ENCODE data around the gene WDR49. TPM values are rescaled to one million over a fixed set of nuclear protein-coding genes. Genes with fewer than 3 reads are reported as not detected.

The WDR49 gene
- total RNA-seq, 4 donors from 2014 or later = 0.26 to 0.52 TPM; not detected in 2

DNA sequence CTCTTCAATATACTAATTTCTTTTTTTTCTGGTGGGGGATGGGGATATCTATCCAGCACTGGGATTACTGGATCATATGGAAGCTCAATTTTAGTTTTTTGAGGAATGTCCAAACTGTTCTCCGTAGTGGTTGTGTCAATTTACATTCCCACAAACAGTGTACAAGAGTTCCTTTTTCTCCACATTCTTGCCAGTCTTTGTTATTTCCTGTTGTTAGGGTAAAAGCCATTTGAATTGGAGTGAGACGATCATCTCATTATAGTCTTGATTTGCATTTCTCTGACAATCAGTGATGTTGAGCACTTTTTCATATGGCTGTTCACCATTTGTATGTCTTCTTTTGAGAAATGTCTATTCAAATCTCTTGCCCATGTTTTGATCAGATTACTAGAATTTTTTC lies 12.8 kb upstream of the WDR49 start:
- intact Hi-C loops (cut with DNase I; ENCODE audit: low total_unique reads) = no loop called here
- 75 to 80% methylated on average over 2 of the region's 2 CpGs for WGBS, 2 donors
- no peak overlapping the region for H3K4me3 ChIP-seq (ENCODE audit: low read depth, poor library complexity, severe bottlenecking)
- no peak for DNase-seq (ENCODE audit: low spot score in 2 of 2)
- no peak for TF ChIP-seq CTCF (IDR thresholded peaks at IDR 0.05)
- no peak for TF ChIP-seq POLR2A (IDR thresholded peaks at IDR 0.05)

DNA sequence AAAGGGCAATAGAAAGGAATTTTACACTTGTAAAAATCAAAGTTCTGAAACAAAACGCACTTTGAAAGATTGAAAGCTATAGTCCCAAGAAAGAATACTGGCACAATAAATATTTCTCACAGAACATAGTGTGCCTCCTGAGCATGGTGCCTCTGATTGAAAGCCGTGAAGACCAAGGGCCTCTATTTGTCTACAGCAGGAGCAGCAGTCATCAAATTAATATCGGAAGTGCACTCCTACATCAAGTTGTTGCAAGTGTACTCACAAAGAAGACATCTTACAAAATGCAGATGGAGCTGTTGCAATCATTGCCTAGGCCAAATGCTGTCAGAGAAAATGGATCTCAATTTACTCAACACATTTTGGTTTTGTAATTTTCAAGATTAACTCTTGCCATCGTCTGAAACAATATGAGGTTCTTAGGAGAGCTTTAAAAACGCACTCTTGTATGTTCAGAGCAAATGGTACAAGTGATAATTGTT lies 9.2 kb upstream of the WDR49 start:
- WGBS, 2 donors = 84 to 91% methylated on average over 5 of the region's 5 CpGs
- intact Hi-C loops (cut with DNase I; ENCODE audit: low total_unique reads) = no loop called here

DNA sequence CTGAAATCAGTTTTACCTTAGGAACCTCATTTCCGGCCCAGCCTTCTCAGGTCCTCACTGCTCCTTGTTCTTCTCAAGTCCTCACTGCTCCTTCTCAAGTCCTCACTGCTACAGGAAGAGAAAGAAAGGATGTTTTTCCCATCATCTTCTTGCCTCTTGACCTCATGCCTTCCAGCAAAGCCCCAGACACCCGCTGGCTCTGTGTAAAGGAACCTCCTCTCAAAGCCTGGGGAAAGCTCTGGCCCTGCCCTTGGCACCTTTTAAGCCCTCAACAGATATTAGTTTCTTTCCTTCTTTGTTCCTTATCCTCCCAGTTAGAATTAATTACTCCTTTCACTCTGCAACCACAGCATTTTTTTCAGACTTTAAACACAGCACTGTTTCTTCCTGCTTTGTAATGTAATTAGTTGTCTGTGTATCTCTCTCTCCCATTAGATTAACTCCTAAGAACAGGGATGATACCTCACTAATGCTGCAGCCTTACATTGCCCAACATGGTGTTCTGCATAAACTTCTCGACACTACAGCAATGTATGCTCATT lies 4.0 kb upstream of the WDR49 start:
- H3K4me3 ChIP-seq (ENCODE audit: low read depth, poor library complexity, severe bottlenecking) = no peak overlapping the region
- DNase-seq (ENCODE audit: low spot score in 2 of 2) = no peak
- TF ChIP-seq POLR2A (IDR thresholded peaks at IDR 0.05) = no peak
- TF ChIP-seq CTCF (IDR thresholded peaks at IDR 0.05) = no peak
- WGBS, 2 donors = 67 to 77% methylated on average over 3 of the region's 3 CpGs
- intact Hi-C loops (cut with DNase I; ENCODE audit: low total_unique reads) = no loop called here

More for the DNA sequence above, 9.2 kb upstream of the WDR49 start:
- no peak for DNase-seq (ENCODE audit: low spot score in 2 of 2)
- no peak for TF ChIP-seq POLR2A (IDR thresholded peaks at IDR 0.05)
- TF ChIP-seq CTCF (IDR thresholded peaks at IDR 0.05) = no peak
- no peak overlapping the region for H3K4me3 ChIP-seq (ENCODE audit: low read depth, poor library complexity, severe bottlenecking)

GRCh38 chr3:167656821-167657220 lies 3.1 kb upstream of the WDR49 start:
- no peak for DNase-seq (ENCODE audit: low spot score in 2 of 2)
- whole genome bisulfite sequencing, 2 donors = 68 to 69% methylated on average over 1 of the region's 1 CpG
- TF ChIP-seq CTCF (IDR thresholded peaks at IDR 0.05) (no peak), POLR2A (IDR thresholded peaks at IDR 0.05) (no peak)
- intact Hi-C loops (cut with DNase I; ENCODE audit: low total_unique reads) = no loop called here
- H3K4me3 ChIP-seq (ENCODE audit: low read depth, poor library complexity, severe bottlenecking) = no peak overlapping the region

DNA sequence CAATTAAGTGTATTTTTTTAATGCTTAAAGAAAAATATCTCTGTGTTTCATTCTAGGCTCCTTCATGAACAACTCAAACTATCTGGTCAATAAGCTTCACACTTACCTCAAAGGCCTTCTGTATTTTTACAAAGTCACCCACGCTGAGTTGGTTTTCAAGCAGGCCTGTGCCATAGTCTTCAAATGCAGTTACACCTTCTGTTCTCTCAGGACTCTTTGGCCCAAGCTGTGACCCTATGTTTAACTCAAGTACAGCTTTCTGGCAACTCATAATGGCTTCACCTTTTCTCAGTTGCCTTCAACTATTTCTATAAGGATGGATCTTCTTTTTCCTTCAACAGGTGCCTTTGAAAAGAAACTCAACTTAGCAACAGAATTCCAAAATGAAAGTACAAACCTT lies 587 bp downstream of the WDR49 start:
- intact Hi-C loops (cut with DNase I; ENCODE audit: low total_unique reads) = no loop called here
- TF ChIP-seq POLR2A (IDR thresholded peaks at IDR 0.05) (no peak), CTCF (IDR thresholded peaks at IDR 0.05) (no peak)
- no peak overlapping the region for H3K4me3 ChIP-seq (ENCODE audit: low read depth, poor library complexity, severe bottlenecking)
- WGBS, 2 donors = 69 to 71% methylated on average over 1 of the region's 1 CpG
- DNase-seq (ENCODE audit: low spot score in 2 of 2) = no peak

DNA sequence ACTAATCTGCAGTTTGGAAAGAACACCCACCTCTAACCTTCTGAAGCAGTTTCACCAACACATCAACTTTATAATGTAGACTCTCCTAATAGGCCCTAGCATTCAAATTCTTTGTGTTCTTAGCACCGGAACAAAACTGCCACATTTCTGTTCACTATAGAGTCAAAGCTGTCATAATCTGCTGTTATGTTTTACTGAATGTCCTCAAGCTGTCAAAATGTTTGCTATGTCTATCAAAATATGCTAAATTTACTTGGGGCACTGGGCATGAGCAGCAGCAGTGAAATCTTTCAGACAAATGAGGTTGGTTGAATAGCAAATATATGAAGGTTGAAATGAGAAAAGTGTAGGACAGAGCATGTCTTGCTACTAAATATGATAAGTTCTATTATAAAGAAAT lies 1.9 kb downstream of the WDR49 start:
- 86 to 90% methylated on average over 1 of the region's 1 CpG for WGBS, 2 donors
- H3K4me3 ChIP-seq (ENCODE audit: low read depth, poor library complexity, severe bottlenecking) = no peak overlapping the region
- intact Hi-C loops (cut with DNase I; ENCODE audit: low total_unique reads) = no loop called here
- no peak for DNase-seq (ENCODE audit: low spot score in 2 of 2)
- TF ChIP-seq CTCF (IDR thresholded peaks at IDR 0.05) = no peak
- TF ChIP-seq POLR2A (IDR thresholded peaks at IDR 0.05) = no peak

Data from lower leg skin (tissue), 4 donors.